DMS 273 (cell line): ENCODE data around the gene VTI1A.
"Not testable (repeated sequence)": the region's sequence is repeated elsewhere in the genome, so short reads cannot be mapped to it uniquely, and the experiment has no call there.

ENCODE experiments used
- DNase-seq: peaks from one replicate; lab custom pipeline; 2025; ENCODE audit not compliant: unreplicated experiment; lab: John Stamatoyannopoulos, UW

The VTI1A gene

GRCh38 chr10:112454910-112455779 is 8.1 kb downstream of the VTI1A start:
- no peak for DNase-seq

DNA sequence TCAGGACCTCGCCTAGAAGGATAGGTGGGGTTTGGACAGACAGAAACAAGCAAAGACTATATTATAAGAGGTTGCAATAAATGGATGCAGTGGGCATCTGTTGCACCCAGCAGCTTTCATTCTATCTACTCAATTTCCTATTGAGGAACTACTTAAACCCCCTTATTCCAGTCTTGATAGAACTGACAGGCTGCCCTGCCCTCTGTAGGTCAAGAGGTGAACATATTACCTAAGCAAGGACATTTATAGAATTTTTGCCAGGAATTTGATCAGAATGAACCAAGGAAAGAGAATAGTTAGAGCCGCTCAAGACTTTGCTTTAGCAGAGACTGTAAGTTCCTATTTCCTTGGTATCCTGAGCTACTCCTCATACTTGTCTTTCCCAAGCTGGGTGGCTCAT is 9.5 kb downstream of the VTI1A start:
- no peak for DNase-seq

DNA sequence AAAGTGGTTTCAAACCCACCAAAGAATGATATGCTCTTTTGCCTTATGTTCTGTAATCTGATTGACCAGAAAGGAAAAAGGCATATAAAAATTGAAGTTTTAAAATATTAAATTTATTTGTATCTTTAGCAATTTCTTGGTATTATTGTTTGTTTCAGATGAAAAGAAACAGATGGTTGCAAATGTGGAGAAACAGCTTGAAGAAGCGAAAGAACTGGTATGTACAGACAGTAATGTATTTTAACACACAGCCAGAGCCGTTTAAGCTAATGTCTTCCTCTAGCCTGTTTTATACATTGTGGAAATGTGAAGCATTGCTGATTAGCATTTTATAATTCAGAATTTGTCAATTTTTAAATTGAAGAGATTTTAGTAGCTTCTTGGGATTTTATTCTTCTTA is 13.4 kb downstream of the VTI1A start:
- no peak for DNase-seq

GRCh38 chr10:112461029-112461887 is 14.2 kb downstream of the VTI1A start:
- DNase-seq = no peak

DNA sequence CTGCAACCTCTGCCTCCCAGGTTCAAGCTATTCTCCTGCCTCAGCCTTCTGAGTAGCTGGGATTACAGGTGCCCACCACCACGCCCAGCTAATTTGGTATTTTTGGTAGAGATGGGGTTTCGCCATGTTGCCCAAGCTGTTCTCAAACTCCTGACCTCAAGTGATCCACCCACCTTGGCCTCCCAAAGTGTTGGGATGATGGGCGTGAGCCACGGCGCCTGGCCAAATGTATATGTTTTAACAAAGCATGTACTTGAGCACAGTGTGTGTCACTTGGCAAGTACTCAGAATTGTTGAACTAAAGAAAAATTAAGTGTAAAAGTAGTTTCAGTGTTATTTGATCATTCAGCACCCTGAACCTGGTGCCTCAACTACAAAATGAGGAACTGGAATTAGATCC is 17.1 kb downstream of the VTI1A start:
- DNase-seq = not testable (repeated sequence)

DNA sequence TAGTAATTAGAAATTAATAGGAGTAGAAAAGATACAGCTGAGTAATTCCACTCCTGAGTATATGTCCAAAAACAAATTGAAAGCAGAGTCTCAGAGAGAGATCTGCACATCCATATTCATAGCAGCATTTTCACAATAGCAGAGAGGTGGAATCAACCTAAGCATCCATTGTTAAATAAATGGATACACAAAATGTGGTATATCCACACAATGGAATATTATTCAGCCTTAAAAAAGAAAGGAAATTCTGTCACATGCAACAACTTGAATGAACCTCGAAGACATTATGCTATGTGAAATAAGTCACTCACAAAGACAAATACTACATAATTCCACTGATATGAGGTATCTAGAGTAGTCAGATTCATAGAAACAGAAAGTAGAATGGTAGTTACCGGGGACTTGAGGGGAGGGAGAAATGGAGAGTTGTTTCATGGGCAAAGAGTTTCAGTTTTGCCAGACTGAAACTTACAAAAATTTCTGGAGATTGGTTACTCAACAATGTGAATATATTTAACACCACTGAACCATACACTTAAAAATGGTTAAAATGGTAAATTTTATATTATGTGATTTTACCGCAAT is 18.4 kb downstream of the VTI1A start:
- DNase-seq = no peak

DNA sequence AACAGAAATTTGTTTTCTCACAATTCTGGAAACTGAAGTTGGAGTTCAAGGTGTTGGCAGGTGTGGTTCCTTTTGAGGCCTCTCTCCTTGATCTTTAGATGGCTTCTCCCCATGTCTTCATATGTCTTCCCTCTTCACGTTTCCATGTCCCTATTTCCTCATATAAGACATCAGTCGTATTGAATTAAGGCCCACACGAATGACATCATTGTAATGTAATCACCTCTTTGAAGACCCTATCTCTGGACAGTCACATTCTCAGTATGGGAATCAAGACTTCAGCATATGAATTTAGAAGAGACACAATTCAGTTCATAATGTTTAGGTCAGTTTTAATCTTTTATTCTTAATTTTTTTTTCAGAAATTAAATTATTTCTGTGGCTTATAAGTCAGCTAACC is 19.8 kb downstream of the VTI1A start:
- no peak for DNase-seq

- no peak for DNase-seq
These were observed 20.6 kb downstream of the VTI1A start for GRCh38 chr10:112467541-112468075.

DNA sequence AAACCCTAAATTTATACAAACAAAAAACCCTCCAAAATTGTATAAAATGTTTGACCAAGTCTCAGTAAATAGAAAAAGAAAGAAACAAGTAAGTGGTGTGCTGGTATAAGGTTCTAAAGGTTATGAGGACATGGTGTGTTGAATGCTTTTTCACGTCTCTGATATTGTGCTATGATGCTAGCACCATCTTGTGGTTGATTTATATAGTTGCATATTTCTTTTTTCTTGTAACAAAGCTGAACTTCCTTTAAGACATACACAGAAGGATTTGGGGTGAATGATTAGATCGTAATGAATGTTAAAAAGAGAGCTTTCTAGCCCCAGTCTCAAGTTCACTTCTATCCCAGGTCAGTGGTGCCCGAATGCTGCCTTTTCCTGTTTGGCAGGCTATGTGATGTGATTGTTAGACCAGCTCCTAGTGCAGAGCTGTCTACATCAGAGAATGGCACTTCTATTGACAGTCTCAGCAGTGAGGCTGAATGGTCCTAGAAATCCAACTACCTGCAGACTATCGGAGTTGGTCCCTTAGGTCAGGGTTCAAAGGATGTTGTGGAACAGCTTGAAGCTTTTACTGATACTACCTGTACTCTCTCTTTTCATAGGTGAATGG is 25.0 kb downstream of the VTI1A start:
- peak; percentile 52 for DNase-seq

DNA sequence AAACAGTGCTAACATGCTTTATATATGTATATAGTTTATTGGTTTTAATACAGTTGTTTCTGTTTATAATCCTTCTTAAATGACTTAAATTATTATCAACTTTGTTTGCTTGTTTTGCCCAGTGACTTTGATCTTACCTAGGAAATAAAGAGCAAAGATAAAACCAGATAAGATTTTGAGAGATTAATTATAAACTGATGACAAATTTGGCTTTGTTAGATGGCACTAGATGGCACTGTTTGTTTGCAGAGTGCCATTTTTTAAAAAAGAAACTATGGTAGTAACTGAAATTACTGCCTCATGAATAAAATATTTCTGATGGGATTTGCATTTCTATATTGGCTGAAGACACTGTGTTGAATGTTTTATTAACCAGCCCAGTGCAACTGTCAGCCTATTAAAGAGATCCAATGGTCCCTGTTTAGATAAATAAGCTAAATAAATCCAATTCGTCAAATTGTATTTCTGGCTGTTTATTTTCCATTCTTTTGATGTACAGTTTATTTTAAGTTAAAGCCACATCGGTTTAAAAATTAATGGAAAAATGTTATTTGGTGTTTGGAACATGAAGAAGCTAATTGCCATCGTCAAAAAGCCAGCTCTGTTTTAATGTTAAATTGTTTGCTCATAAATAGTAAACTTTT is 28.7 kb downstream of the VTI1A start:
- DNase-seq = peak; percentile 17

DNA sequence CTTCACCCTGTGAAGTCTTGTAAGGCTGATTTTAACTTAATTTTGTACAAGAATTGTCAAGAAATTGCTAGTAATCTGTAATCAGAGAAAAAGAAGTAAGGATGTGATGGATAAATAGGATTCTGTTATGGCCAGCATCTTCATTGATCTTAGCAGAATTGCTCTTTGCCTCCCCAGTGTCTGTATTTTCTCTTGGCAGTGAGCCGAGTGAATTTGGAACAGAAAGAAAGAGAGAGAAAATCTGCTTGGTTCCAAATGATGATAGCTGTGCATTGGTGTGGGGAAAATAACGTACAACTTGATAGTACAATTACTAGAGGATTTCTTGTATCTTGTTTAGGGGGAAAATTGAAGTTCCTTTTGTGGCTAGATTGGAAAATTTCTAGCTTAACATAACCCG is 34.6 kb downstream of the VTI1A start:
- no peak for DNase-seq

DNA sequence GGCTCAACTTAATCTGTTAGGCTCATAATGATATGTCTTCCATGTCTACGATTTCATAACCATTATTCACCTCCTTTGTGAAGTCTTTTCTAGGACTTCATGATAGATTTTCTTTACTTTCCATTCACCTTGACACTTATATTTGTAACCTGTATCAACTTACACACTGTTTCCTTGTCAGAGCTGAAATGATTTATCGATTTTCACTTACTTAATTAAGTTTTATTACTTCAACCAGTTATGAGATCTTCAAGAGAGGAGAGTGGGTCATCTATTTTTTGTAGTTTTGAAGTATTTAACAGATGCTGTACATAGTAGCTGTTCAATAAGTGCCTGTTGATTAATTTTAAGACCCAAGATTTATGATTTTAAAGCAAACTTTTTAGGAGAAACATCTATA is 37.4 kb downstream of the VTI1A start:
- no peak for DNase-seq

DNA sequence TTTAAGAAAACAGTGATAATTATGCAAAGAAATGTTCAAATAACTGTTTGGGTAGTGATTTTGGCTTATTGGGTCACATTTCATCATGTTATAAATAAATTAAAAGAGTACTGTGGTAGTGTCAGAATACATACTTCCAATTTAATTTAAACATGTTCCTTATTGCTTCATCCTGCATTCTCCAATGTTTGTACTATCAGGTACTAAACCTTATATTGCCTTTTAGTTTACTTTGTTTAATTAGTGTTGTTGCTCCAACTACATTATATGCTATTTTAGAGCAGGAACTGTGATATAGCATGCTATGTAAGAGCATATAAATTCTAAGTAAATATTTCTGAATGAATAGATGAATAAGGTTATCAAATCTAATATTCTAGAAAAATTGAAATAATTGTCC is 40.9 kb downstream of the VTI1A start:
- no peak for DNase-seq

DNA sequence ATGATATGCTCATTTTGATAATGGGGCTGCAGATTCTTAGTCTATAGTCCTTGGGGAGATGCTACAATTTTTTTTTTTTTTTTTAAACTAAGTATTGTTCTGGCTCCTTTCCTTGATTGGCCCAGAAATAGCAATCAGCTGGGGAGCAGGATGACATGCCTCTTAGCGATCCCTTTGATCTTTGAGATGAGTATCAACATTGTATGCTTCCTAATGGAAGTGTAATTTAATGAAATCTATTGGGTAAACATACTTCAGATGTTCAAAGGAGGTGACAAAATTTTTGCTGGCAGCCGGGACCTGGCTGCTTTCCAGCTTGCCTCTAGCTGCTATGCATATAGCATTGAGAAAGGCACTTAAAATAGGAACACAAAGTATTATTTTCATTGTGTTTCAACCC is 43.5 kb downstream of the VTI1A start:
- DNase-seq = peak; percentile 15

GRCh38 chr10:112491144-112491543 is 44.1 kb downstream of the VTI1A start:
- no peak for DNase-seq

- DNase-seq = no peak
These were observed 45.7 kb downstream of the VTI1A start for GRCh38 chr10:112492736-112493135.

DNA sequence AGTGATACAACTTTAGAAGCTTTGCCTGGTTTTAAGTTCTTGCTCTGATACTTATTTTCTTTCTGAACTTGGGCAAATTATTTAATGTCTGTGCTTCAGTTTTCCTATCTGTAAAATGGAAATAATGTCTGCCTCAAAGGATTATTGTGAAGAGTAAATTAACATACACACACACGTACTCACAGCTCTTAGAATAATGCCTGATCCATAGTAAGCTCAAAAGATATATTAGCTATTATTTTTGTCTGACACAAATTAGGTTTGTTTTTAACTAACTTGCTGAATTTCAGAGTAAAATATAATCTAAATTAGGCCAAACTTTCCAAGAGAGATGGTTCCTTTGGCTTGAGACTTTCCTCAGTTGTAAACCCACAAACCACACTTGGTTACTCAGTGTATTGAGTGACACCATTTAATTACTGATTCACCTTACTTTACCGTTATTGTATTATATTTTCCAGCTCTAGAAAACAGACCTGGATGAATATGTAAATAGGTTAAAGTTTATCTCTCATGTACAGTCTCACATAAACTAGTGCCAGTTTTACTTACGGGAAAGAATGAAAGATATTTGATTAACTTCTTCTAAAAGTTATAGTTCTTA is 50.4 kb downstream of the VTI1A start:
- DNase-seq = no peak

- DNase-seq = no peak
These were observed 51.8 kb downstream of the VTI1A start for GRCh38 chr10:112498806-112499205.

- DNase-seq = not testable (repeated sequence)
These were observed 53.0 kb downstream of the VTI1A start for GRCh38 chr10:112499985-112500384.

DNA sequence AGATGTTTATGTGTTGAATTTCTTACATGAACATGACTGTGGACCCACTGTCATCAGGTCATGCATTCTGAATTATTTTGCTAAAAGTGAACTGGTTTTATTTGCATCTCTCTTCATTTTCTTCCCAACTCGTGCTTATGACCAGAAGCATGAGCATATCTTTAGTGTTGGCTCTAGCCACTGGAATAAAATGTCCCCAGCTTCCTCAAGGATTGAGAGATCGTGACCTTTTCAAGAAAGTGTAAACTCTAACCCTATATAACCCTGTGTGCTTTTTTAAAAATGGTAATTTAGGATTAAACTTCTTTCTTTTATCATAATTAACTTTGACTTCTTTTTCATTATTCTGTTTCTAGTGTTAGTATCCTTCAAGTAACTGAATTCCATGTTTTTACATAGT is 55.5 kb downstream of the VTI1A start:
- DNase-seq = no peak
